SK-N-SH (cell line): ENCODE data around the gene SGCA. TPM values are rescaled to one million over a fixed set of nuclear protein-coding genes. Genes with fewer than 3 reads are reported as not detected.

ENCODE experiments used
- CTCF ChIA-PET: fragments of 300-600, 350-600 bp; formaldehyde crosslinking; extraction: SDS; loops from one replicate; lab custom pipeline; 2021; lab: Yijun Ruan, JAX
- POLR2A ChIA-PET: fragments of 350-600 bp; sonication (Branson Sonifier 250); formaldehyde crosslinking; extraction: SDS; loops from one replicate; lab custom pipeline; 2020; ENCODE audit warnings: antibody characterized with exemption, inconsistent platforms; lab: Yijun Ruan, JAX
- DNase-seq: peaks from one replicate; pipeline ENCODE4 v3.0.0; 2012
- H2AFZ ChIP-seq: fragments of 200-600 bp; sonication (generic); 2 replicates; pipeline ENCODE4 v1.8.1; 2016; ENCODE audit warnings: antibody characterized with exemption, mild to moderate bottlenecking, low read depth
- H3F3A ChIP-seq: fragments of 200-600 bp; sonication (generic); replicated peaks from 2 replicates; pipeline ENCODE3; 2016; ENCODE audit warnings: antibody characterized with exemption, mild to moderate bottlenecking; ENCODE audit not compliant: insufficient read depth
- H3K27ac ChIP-seq, 2 experiments: fragments of 200-500 bp in 1 of 2; fragments of 200-600 bp in 1 of 2; sonication (Bioruptor generic) in 1 of 2; sonication (generic), shearing (Covaris generic) in 1 of 2; 2 replicates each; pipeline versions ENCODE4 v1.5.1 to v1.6.1; 2014 to 2016; ENCODE audit warnings: low read depth in 2 of 2, inconsistent platforms in 1 of 2, low read length in 1 of 2, mild to moderate bottlenecking in 1 of 2, mixed read lengths in 1 of 2
- H3K27me3 ChIP-seq: fragments of 200-600 bp; sonication (generic), shearing (Covaris generic); 2 replicates; pipeline ENCODE4 v1.6.1; 2016; ENCODE audit warnings: mixed run types; ENCODE audit not compliant: insufficient read depth
- H3K36me3 ChIP-seq, 2 experiments: fragments of 200-500 bp in 1 of 2; fragments of 200-600 bp in 1 of 2; sonication (Bioruptor generic) in 1 of 2; sonication (generic) in 1 of 2; replicated peaks in 1 of 2; 2 replicates each; pipeline versions ENCODE3 to v1.5.1; 2014 to 2016; ENCODE audit warnings: low read length in 1 of 2, mild to moderate bottlenecking in 1 of 2; ENCODE audit not compliant: insufficient read depth in 2 of 2, control insufficient read depth in 1 of 2
- H3K4me1 ChIP-seq, 2 experiments: fragments of 200-500 bp in 1 of 2; fragments of 200-600 bp in 1 of 2; sonication (Bioruptor generic) in 1 of 2; sonication (generic), shearing (Covaris generic) in 1 of 2; 2 replicates each; pipeline versions ENCODE4 v1.5.1 to v1.6.1; 2014 to 2016; ENCODE audit warnings: low read depth in 1 of 2, low read length in 1 of 2, mixed run types in 1 of 2; ENCODE audit not compliant: insufficient read depth in 2 of 2, control insufficient read depth in 1 of 2
- H3K4me2 ChIP-seq: fragments of 200-600 bp; sonication (generic), shearing (Covaris generic); 2 replicates; pipeline ENCODE4 v1.6.1; 2017; ENCODE audit warnings: mixed run types
- H3K4me3 ChIP-seq, 2 experiments: fragments of 200-500 bp in 1 of 2; fragments of 200-600 bp in 1 of 2; sonication (Bioruptor generic) in 1 of 2; sonication (generic), shearing (Covaris generic) in 1 of 2; 2 replicates each; pipeline versions ENCODE4 v1.5.1 to v1.8.1; 2014 to 2016; ENCODE audit warnings: low read depth in 2 of 2, inconsistent platforms in 1 of 2, low read length in 1 of 2, mild to moderate bottlenecking in 1 of 2, mixed read lengths in 1 of 2, moderate library complexity in 1 of 2
- H3K79me2 ChIP-seq: fragments of 200-600 bp; sonication (generic); 2 replicates; pipeline ENCODE4 v1.8.1; 2017; ENCODE audit warnings: mild to moderate bottlenecking; ENCODE audit not compliant: insufficient read depth
- H3K9ac ChIP-seq: fragments of 200-600 bp; sonication (generic); 2 replicates; pipeline ENCODE4 v1.6.1; 2017; ENCODE audit warnings: mixed run types
- H3K9me2 ChIP-seq: fragments of 200-600 bp; sonication (generic); 2 replicates; pipeline ENCODE4 v1.6.1; 2017; ENCODE audit warnings: mixed run types
- H3K9me3 ChIP-seq: fragments of 200-600 bp; sonication (generic); 2 replicates; pipeline ENCODE4 v1.6.1; 2017; ENCODE audit warnings: mixed run types, mild to moderate bottlenecking, moderate library complexity
- H4K20me1 ChIP-seq: fragments of 200-600 bp; sonication (generic); 2 replicates; pipeline ENCODE4 v1.6.1; 2017; ENCODE audit warnings: mild to moderate bottlenecking, mixed run types; ENCODE audit not compliant: insufficient read depth
- CHD2 ChIP-seq: fragments of 150-350 bp; IDR thresholded peaks from 2 replicates; pipeline ENCODE4 v1.6.1; 2018; ENCODE audit warnings: low read length; ENCODE audit not compliant: partially characterized antibody
- CTCF ChIP-seq: fragments of 200-600 bp; sonication (generic); IDR thresholded peaks from 2 replicates; pipeline ENCODE4 v1.6.1; 2017; ENCODE audit warnings: antibody characterized with exemption, mild to moderate bottlenecking, moderate library complexity
- EP300 ChIP-seq, 2 experiments: IDR thresholded peaks; 2 replicates each; pipeline versions ENCODE4 v1.4.0 to v1.6.1; 2012; ENCODE audit warnings: borderline replicate concordance in 1 of 2, low read depth in 1 of 2, low read length in 1 of 2
- FOXJ3 ChIP-seq: sonication (generic); formaldehyde crosslinking; IDR thresholded peaks from 2 replicates; pipeline ENCODE4 v1.5.1; 2020; ENCODE audit warnings: mild to moderate bottlenecking, missing genetic modification reagents
- GATA2 ChIP-seq: sonication (generic); formaldehyde crosslinking; IDR thresholded peaks from 2 replicates; pipeline ENCODE4 v1.5.0; 2020; ENCODE audit warnings: mild to moderate bottlenecking, missing genetic modification reagents
- JUND ChIP-seq: IDR thresholded peaks from 2 replicates; pipeline ENCODE4 v1.4.0; 2012
- MEF2A ChIP-seq: IDR thresholded peaks from 2 replicates; pipeline ENCODE4 v1.4.0; 2012; ENCODE audit warnings: low read depth, borderline replicate concordance
- MXI1 ChIP-seq: IDR thresholded peaks from 2 replicates; pipeline ENCODE4 v1.6.1; 2012; ENCODE audit warnings: mild to moderate bottlenecking, low read depth, low read length, improper control_type of control experiment
- REST ChIP-seq: IDR thresholded peaks from 2 replicates; pipeline ENCODE4 v1.6.1; 2012; ENCODE audit warnings: mild to moderate bottlenecking, low read depth, low read length, moderate library complexity
- RFX5 ChIP-seq: IDR thresholded peaks from 2 replicates; pipeline ENCODE4 v1.6.1; 2012; ENCODE audit warnings: mild to moderate bottlenecking, improper control_type of control experiment, low read length
- SMC3 ChIP-seq: IDR thresholded peaks from 2 replicates; pipeline ENCODE4 v1.6.1; 2012; ENCODE audit warnings: low read depth, low read length, improper control_type of control experiment
- TAF1 ChIP-seq: IDR thresholded peaks from 2 replicates; pipeline ENCODE4 v1.6.1; 2012; ENCODE audit warnings: low read depth, mild to moderate bottlenecking, low read length, moderate library complexity, borderline replicate concordance
- TCF12 ChIP-seq: IDR thresholded peaks from 2 replicates; pipeline ENCODE4 v1.4.0; 2012
- USF1 ChIP-seq: IDR thresholded peaks from 2 replicates; pipeline ENCODE4 v1.4.0; 2012; ENCODE audit warnings: low read depth, borderline replicate concordance
- ZBTB33 ChIP-seq: IDR thresholded peaks from 2 replicates; pipeline ENCODE4 v1.4.0; 2012; ENCODE audit warnings: low read depth, borderline replicate concordance
- WGBS: methylation state at CpG from one replicate; pipeline ENCODE4 v1.1.6; 2017; ENCODE audit warnings: low lambda C conversion rate; 5-methylcytosine and 5-hydroxymethylcytosine counted together
- polyA plus RNA-seq, 3 experiments: library from polyadenylated mRNA; depleted of rRNA; stranded (reverse); fragments of >200 nt; gene quantifications; 2 replicates each; pipeline ENCODE4 v1.2.3, GENCODE V29; 2012

Gene SGCA
- polyA plus RNA-seq, 1 of the 3 experiments (the other 2 are of a cell fraction), result not detected

GRCh38 chr17:50133028-50133768, 32.6 kb upstream of the SGCA start:
- POLR2A ChIA-PET, result interaction anchor here (1.0 to 1.3 kb wide), 2 partner anchors 13 to 16 kb away, joined by 3 read pairs; no protein-coding TSS in a partner anchor
- peaks cover 20 to 23% of the 10 kb centered on the region in 2 experiments; a peak in 3 of 4 replicates for H3K4me1 ChIP-seq

GRCh38 chr17:50133769-50134099, 32.1 kb upstream of the SGCA start:
- peak overlapping the region; percentile 48 to 69 for H3K27ac ChIP-seq
- peaks cover 29% of the 10 kb centered on the region for H3F3A ChIP-seq
- H2AFZ ChIP-seq, result no peak overlapping the region
- no peaks in the 10 kb centered on the region for H3K9me3 ChIP-seq
- H3K27me3 ChIP-seq, result no peaks in the 10 kb centered on the region
- WGBS, result 84% methylated on average over 16 of the region's 16 CpGs
- POLR2A ChIA-PET, result no interaction called here
- no peak for DNase-seq
- TF ChIP-seq MXI1 (no peak), GATA2 (CRISPR knock-in tag) (no peak), ZBTB33 (no peak), RFX5 (no peak), SMC3 (no peak), USF1 (no peak), TAF1 (no peak), CTCF (no peak), REST (no peak), FOXJ3 (no peak), MEF2A (no peak), EP300 (IDR thresholded peaks at IDR 0.05; ENCODE audit: borderline replicate concordance in 1 of 2, low read depth in 1 of 2, low read length in 1 of 2) (no peak), CHD2 (no peak), TCF12 (no peak)
- H3K4me1 ChIP-seq, result peaks cover 20% of the 10 kb centered on the region in 2 experiments; a peak in 3 of 4 replicates
- 0 out of 2 replicates have a peak, but pooled peaks cover 3% of the 10 kb centered on the region for H4K20me1 ChIP-seq
- H3K36me3 ChIP-seq, result peaks cover 17 to 37% of the 10 kb centered on the region in 2 experiments
- CTCF ChIA-PET, result interaction anchor here (1.4 to 2.8 kb wide), 3 partner anchors 12 to 40 kb away, joined by 3 to 23 read pairs (median 7); no protein-coding TSS in a partner anchor
- H3K9ac ChIP-seq, result no peak overlapping the region
- H3K79me2 ChIP-seq, result no peaks in the 10 kb centered on the region
- H3K4me2 ChIP-seq, result no peak overlapping the region
- no peak overlapping the region for H3K4me3 ChIP-seq
- no peaks in the 10 kb centered on the region for H3K9me2 ChIP-seq

More at GRCh38 chr17:50133028-50133768, 32.6 kb upstream of the SGCA start:
- 67% methylated on average over 7 of the region's 7 CpGs for WGBS
- H2AFZ ChIP-seq, result no peak overlapping the region
- TF ChIP-seq CHD2 (no peak), JUND (peak; percentile 58; the same call in 1 of the 2 replicates)
- TF ChIP-seq, all 33 proteins: peak for 1
- no peak overlapping the region for H3K9ac ChIP-seq
- peaks cover 12 to 31% of the 10 kb centered on the region in 2 experiments for H3K36me3 ChIP-seq
- CTCF ChIA-PET, result interaction anchor here (0.9 to 11.3 kb wide), 6 partner anchors 13 to 39 kb away, joined by 3 to 116 read pairs (median 6); partner anchors contain the start of gene PPP1R9B
- peak; percentile 62 for DNase-seq
- H3K27ac ChIP-seq, result peak overlapping the region; percentile 48 to 69
- H3K9me2 ChIP-seq, result no peaks in the 10 kb centered on the region
- peak overlapping the region; percentile 50 for H3K4me2 ChIP-seq
- 0 out of 2 replicates have a peak, but pooled peaks cover 3% of the 10 kb centered on the region for H4K20me1 ChIP-seq
- H3K27me3 ChIP-seq, result no peaks in the 10 kb centered on the region
- no peaks in the 10 kb centered on the region for H3K79me2 ChIP-seq
- H3K4me3 ChIP-seq, result no peak overlapping the region
- peaks cover 29% of the 10 kb centered on the region for H3F3A ChIP-seq
- H3K9me3 ChIP-seq, result no peaks in the 10 kb centered on the region
